Erythroblast (primary cell): ENCODE data around the gene CPSF3.

Experiments
- GATA1 ChIP-seq: IDR thresholded peaks from 2 replicates; pipeline ENCODE4 v1.6.1; 2011; ENCODE audit warnings: low read depth, mild to moderate bottlenecking, control low read depth, low read length, moderate library complexity
- POLR2A ChIP-seq: IDR thresholded peaks from 2 replicates; pipeline ENCODE4 v1.6.1; 2011; ENCODE audit warnings: mild to moderate bottlenecking, low read length

DNA sequence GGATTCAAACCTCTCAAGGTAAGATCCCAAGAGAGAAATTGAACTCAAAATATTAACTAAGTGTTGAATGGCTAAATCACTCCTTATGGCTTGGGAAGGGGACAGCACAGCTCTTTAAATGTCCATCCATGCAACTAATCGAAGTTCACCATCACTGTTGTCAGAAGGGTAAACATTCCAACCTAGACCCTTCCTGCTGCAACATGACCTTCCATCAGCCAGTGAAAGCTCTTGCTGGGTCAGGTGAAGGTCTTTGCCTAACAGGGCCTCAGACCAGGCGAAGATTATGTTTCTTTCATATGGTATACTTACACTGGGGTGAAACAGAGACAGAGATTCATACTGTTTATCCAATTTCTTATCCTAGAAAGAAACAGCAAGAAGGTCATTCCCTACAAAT is 67.3 kb downstream of the CPSF3 start:
- TF ChIP-seq GATA1, result no peak
- no peak for TF ChIP-seq POLR2A
